HG02571 (cell line): ENCODE results near the gene EPB41L4A.
"Not testable (repeated sequence)": the region's sequence is repeated elsewhere in the genome, so short reads cannot be mapped to it uniquely, and the experiment has no call there.

ENCODE experiments used
- ATAC-seq: cut with Tn5 transposase; IDR thresholded peaks from one replicate; pipeline ENCODE4 v1.9.1; 2021; ENCODE audit warnings: mild to moderate bottlenecking, moderate library complexity; ENCODE audit not compliant: unreplicated experiment

EPB41L4A gene

DNA sequence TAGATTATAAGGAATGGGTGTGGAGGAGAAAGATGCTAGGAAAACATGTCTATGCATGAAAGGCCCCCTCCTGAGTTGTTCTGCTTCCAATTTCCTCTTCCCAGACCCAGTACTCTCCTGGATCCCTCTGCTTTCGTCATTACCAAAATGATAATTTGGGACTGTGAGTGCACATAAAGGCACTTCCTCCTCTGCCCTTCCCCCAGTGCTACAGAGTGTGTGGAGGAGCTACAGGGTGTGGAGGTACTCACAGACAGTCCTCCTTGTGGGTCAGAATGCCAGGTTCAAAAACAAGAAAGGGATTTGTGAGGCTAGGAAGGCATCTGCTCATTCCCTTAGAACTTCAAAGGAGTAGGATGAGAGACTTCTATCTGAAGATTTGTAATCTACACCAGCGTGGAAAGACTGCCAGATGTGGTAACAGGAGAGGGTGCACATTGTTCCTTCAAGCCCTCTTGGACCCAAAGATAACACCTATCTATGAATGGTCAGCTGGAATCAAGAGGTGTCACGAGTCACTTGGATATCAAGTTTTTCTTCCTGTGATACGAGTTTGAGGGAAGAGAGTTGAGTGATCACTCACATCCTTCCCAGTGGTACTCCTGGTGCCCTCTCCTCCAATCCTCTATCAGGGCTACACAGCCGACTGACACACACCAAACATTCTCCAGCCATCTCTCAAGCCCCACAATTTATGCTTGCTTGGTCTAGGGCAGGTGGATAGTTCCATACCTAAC is 201.1 kb downstream of the EPB41L4A start:
- no peak for ATAC-seq

DNA sequence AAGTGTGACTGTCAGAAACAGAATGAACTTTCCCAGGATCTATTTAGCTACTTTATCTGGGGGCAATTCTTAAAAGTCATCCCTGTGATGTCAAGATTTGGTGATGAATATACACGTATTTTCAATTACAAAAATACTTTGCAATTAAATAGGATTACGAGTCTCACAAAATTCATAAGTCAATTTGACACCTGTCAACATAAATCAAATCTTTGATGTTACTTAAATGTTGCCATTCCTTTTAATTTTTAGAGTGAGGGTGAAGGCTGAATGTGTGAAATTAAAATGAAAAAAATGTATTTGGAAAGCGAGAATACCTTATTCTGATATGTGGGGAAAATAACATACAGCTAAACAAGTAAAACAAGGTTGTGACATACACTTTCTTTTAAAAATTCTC is 202.9 kb downstream of the EPB41L4A start:
- no peak for ATAC-seq

DNA sequence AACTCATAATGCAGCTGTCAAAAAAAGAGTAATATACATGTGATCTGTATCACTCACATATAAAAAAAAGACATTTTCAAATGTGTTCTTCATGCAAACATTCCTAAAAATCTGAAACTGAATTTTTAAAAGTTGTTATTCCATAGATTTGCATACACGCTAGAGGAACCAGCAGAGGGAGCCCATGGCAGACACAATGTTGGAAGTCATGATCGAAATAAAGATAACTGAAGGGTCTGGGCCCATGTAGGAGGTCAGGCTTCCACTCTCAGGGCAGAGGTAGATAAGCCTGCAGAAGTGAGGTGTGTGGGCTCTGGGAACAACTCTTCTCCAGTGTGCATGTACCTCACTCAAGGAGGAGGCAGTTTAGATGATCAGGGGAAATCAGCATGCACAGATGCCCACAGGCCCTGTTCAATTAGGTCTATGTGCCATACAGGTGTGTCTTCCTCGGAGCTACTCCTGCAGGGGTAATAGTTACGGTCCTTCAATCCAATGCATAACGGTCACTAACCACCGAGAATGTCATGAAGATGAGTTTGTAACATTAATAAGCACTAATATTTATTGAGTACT is 208.6 kb downstream of the EPB41L4A start:
- no peak for ATAC-seq

DNA sequence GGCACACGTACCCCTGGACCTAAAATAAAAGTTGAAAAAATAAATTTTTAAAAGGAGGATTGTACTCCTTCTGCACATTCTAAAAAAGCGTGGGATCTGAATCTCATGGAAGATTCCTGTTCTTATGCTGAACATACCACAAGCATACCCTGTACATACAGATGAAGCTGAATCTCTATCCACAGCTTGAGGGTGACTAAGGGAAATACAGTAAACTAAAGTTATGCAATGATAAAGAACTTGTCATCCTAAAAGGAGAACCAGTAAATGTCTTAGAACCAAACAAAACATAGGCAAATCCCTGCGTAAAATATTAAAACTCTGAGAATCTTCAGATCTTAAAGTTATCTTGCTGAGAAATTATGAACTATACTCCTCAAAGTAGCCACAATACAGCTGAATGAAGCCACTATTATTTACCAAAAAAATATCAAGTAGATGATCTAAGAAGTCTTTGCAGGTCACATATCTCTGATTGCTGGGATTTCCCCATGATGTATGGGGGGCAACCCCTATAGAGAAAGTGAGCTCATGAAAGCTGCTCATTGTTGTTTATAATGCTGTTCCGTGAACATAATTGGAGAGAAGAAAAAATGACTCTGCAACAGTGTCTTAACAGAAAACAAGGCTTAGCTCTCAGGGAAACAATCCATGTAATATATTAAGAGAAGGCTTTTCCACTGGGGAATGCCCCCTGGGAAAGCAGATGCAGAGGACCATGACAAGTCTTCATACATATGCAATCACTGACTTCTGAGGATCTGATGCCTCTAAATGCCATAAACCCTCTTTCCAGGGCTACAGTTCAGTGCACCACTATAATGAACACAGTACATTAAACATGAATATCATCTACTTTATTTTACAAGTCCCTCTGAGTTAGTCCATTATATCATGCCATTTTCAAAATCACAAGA is 210.1 kb downstream of the EPB41L4A start:
- no peak for ATAC-seq

DNA sequence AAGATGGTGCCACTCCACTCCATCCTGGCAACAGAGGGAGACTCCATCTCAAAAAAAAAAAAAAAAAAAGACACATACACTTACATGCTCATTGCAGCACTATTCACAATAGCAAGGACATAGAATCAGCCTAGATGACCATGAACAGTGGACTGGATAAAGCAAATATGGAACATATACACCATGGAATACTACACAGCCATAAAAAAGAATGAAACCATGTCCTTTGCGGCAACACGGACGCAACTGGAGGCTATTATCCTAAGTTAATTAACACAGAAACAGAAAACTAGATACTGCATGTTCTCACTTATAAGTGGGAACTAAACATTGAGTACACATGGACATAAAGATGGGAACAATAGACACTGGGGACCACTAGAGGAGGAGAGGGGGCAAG is 210.9 kb downstream of the EPB41L4A start:
- ATAC-seq: not testable (repeated sequence)

DNA sequence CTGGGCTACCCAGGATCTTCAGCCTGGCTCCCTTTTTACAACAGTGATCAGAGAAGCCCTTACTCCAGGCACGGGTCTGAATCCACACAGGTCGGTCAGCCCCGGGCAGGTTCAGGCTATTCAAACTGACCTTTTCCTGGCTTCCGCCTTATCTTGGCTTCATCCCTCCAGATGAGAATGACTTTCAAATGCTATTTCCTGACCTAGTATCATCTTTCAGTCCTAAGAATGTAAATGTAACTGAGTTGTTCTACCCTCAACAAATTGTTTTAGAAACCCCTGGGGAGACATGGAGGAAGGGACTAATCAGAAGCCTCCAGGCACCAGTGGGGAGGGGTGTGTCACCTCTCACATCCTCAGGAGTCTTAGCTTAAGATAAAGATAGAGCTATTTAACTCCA is 213.2 kb downstream of the EPB41L4A start:
- no peak for ATAC-seq

DNA sequence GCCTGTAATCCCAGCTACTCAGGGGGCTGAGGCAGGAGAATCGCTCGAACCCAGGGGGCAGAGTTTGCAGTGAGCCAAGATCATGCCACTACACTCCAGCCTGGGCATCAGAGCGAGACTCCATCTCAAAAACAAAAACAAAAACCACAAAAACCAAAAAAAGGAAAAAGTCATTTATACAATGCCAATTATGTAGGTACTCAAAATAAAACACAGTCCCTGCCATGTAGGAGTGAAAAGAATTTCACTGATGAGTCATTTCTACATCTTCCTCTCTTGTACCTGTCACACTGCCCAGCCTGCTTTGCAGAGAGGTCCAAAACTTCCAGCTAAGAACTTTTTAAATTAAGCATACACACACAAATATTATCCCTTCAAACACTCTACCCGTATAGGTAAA is 215.8 kb downstream of the EPB41L4A start:
- ATAC-seq: no peak

DNA sequence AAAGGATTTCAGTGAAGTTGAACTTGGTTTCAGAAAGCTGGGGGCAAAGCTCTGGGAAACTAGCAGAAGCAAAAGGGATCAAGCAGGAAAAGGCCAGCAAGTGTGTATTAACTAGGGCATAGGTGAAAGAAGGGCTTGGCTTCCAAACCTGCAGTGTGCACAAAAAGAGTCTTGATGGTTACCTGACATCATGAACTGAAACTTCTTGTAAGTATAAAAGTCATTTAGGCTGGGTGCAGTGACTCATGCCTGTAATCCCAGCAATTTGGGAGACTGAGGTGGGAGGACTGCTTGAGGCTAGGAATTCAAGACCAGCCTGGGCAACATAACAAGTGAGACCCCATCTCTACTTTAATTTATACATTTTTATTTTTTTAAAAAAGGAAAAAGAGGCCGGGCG is 216.4 kb downstream of the EPB41L4A start:
- ATAC-seq: no peak

DNA sequence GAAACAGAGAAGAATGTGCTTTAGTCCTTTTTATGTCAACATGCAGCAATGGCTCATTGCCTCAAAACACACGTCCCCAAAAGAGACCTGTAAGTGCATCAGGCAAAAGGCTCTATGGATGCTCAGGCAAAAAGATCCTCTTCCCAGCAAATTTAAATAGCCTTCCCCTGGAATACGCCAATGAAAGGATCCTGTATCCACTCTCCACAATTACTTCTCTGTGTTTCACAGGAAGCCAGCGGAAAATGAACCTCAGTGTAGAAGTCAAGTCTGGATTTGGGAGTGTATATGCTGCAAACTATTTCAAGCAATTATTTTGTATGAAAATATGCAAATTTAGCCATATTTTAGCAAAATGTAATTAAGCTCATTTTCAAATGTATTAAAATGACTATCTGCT is 217.9 kb downstream of the EPB41L4A start:
- no peak for ATAC-seq

DNA sequence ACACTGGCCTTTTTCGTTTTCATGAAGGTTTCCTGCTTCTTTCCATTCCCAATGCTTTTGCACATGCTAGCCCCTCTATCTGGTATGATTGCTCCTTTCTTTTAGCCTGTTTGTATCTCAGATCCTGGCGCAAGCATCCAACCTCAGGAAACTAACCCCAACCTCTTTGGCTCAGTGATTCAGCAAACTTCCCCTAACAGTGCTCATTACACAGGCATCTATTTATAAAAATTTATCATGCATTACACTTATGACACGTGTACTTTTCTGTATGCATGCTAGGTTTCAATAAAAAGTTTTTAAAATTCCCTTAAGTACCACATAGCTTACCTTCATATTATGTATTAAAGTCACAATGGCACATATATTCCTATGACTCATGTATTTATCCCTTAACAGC is 218.9 kb downstream of the EPB41L4A start:
- ATAC-seq: no peak

DNA sequence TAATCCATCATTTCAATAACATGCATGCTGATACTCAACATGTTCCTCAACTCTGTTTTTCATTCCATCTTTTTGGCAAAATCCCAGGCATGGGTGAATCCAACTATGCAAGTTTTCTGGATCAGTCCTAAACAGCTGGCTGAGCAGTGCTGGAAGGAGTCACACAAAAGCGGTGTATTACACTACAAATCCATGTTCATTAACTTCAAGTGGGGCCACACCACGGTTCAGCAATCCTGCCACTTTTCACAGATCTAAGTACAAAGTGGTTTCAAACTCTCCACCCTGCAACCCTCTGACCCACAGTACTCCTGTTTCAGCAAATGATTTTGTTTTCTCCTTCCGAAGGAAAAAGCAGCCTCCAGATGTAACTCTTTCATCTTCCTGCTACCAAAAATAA is 222.5 kb downstream of the EPB41L4A start:
- no peak for ATAC-seq

DNA sequence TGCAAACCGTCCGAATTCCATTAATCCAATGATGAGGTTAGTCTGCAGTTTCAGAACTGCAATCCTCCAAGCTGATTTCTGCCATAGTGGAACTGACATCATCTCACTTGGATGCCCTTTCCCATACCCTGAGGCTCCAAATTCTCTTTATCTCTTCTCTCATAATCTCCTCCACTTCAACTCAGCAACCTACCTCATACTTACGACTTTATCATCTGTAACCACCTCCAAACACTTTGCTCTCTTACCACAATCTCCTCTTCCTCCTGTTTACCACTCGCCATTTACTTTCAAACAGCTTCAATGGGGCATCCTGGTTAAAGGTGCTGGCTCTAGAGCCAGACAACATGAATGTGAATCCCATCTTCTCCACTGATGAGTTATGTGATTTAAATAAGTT is 223.2 kb downstream of the EPB41L4A start:
- no peak for ATAC-seq

DNA sequence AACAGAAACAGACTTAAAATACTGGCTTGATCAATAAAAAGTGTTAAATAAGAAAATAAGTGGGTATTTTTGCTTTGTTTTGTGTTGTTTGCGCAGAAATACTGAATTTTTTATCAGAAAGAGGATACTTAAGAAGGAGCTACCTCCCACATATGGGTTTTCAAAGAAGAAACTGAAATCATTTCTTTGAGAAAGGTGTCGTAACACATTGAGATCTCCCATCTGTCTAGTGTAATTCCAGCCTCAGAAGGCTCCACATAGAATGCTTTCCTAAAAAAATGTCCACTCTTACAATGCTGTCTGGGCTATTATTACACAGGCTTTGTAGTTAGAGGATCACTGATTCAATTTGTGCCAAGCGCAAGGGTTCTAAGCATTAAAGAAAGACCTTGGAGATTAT is 226.2 kb downstream of the EPB41L4A start:
- no peak for ATAC-seq

DNA sequence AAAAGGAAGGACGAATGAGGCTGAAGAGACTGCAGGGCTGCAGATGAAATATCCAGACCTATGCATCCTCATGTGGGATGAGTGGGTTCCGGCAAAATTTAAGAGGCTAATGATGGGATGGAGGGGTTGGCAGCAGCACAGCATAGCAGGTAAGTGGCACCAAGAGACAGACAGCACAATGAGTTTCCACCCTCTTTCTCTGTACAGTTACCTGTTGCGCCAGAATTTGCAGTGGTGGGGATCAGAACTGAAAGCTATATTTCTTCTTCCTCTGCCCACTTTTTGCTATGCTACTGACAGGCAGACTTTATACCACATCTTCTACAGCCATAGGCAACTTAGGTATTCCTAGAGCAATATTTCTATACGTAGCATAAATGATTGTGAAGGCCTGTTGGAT is 227.0 kb downstream of the EPB41L4A start:
- no peak for ATAC-seq

DNA sequence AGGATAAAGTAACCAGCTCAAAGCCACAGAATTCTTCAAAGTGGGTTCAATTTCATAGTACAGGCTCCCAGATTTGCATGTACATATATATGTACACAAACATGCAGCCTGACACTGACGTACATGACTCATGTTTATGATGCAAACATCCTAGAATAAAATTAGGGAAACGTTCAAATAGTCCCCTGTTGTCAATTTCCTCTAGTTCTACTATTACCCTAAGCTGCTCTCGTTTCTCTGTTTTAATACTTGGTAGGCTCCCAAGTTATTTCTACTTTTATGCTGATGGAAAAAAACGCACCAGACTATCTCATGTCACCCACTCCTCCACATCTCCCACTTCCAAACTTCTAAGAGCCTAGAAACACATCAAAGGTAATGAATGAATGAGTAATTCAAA is 229.7 kb downstream of the EPB41L4A start:
- no peak for ATAC-seq

DNA sequence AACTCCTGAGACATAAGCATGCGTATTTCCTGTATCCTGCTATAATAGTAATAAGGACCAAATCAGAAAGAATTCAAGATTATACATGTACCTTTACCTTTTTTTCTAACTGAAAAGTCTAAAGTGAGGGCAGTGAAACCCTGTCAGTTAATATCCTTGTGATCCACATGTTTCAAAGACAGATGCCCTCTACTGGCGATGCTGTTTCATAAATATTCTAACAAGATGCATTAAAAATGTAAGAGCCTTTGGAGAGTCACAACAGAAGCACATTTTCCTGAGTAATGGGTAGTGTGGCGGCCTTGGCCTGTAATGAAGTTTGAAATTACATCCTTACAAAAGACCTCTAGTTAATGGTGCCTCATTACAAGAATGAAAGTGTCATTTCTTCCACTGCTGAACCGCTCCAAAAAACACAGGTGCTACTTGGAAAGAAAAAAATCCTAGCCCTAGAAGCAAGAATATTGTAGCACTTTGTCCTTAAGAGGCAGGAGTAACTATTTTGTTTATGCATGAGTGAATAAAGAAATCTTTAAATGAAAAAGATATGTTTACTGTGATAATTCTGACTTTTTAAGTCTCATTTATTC is 232.6 kb downstream of the EPB41L4A start:
- ATAC-seq: no peak

DNA sequence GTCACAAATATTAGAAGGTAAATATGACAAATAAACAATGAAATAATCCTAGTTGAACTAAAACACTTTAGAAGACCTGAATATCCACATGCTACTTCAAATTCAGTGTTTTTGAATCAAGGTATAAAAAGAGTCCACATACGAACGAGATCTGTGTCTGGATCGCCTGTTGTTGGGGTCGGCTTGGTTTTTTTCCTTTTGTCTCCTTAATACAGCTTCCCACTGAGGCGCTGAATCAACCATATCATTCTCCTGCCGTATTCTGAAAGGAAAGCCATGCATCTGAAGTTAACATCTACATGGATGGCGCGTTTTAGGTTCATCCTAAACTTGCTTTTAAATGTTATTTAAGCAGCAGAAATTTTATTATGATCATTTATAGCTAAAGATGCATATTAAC is 235.2 kb downstream of the EPB41L4A start:
- ATAC-seq: no peak

DNA sequence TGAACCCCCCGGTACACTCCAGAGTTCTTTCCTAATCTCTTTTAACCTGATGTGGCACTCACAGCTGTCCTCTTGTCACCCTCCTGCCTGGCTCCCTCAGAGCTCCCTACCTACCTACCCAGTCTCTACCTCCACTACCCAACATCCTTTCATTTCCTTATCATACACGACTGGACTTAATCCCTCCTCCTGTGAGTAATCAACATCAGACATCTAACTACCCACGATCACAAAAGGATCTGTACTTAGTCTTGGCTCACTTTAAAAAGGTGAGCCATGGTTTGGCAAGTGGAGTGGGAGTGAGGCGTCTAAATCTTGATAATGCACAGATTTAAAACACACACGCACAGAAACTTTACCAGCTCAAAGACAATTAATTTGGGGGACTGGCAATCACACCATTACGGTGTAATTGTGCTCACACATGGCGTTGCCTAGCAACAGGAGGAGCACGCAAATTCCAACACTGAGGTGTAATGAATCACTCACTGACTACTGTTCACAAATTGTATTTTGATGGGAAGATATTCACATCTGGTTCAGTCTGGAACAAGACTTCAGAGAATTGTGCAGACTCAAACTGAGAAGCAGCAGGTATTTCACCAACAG is 235.9 kb downstream of the EPB41L4A start:
- ATAC-seq: no peak

DNA sequence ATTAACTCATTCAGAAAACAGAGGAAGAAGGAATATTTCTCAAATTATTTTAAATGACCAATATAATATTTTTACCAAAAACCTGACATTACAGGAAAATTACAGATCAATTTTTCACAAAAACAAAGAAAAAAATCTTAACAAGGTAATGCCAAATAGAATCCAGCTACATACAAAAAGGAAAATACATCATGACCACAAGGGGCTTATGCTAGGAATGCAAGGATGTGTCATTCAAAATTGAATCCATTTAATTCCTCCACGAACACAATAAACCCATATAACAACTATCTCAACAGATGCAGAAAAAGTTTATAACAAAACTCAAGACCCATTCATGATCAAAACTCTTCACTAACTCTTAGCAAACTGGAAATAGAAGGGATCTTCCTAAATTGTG is 239.8 kb downstream of the EPB41L4A start:
- ATAC-seq: no peak

DNA sequence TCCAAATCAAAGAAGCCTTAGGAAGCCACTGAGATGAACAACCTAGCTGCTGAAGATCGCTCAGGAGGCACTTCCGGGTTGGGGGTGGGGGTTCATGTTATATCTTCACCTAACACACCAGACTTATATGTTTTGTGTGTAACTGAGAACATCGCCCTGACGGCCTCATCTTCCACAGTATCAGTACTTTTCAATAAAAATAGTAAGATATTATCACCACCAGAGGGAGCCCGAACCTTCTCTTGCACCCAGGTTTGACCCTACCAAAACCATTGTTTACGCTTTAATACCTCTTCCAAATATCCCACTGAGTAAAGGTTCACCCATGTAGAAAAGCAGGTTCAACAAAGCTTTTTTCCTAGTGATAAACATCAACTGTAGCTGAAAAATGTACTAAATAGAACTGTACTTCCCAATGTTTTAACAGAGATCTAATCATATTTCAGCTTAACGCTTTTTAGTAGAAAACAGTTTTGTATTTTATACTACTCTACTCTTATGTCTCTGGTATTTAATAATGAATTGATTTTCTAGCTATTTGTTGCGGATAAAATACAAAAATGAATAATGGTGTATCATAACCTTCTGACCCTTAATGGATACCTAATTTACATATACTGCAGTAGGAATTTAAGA is 244.0 kb downstream of the EPB41L4A start:
- peak; percentile 80 for ATAC-seq
